SK-N-SH (cell line): Measurements from ENCODE around the gene DAB2IP. TPM values are rescaled to one million over a fixed set of nuclear protein-coding genes. Genes with fewer than 3 reads are reported as not detected.

ENCODE experiments used
- CTCF ChIA-PET: fragments of 300-600, 350-600 bp; formaldehyde crosslinking; extraction: SDS; loops from one replicate; lab custom pipeline; 2021; lab: Yijun Ruan, JAX
- POLR2A ChIA-PET: fragments of 350-600 bp; sonication (Branson Sonifier 250); formaldehyde crosslinking; extraction: SDS; loops from one replicate; lab custom pipeline; 2020; ENCODE audit warnings: antibody characterized with exemption, inconsistent platforms; lab: Yijun Ruan, JAX
- DNase-seq: peaks from one replicate; pipeline ENCODE4 v3.0.0; 2012
- H2AFZ ChIP-seq: fragments of 200-600 bp; sonication (generic); 2 replicates; pipeline ENCODE4 v1.8.1; 2016; ENCODE audit warnings: antibody characterized with exemption, mild to moderate bottlenecking, low read depth
- H3F3A ChIP-seq: fragments of 200-600 bp; sonication (generic); replicated peaks from 2 replicates; pipeline ENCODE3; 2016; ENCODE audit warnings: antibody characterized with exemption, mild to moderate bottlenecking; ENCODE audit not compliant: insufficient read depth
- H3K27ac ChIP-seq, 2 experiments: fragments of 200-500 bp in 1 of 2; fragments of 200-600 bp in 1 of 2; sonication (Bioruptor generic) in 1 of 2; sonication (generic), shearing (Covaris generic) in 1 of 2; 2 replicates each; pipeline versions ENCODE4 v1.5.1 to v1.6.1; 2014 to 2016; ENCODE audit warnings: low read depth in 2 of 2, inconsistent platforms in 1 of 2, low read length in 1 of 2, mild to moderate bottlenecking in 1 of 2, mixed read lengths in 1 of 2
- H3K27me3 ChIP-seq: fragments of 200-600 bp; sonication (generic), shearing (Covaris generic); 2 replicates; pipeline ENCODE4 v1.6.1; 2016; ENCODE audit warnings: mixed run types; ENCODE audit not compliant: insufficient read depth
- H3K36me3 ChIP-seq, 2 experiments: fragments of 200-500 bp in 1 of 2; fragments of 200-600 bp in 1 of 2; sonication (Bioruptor generic) in 1 of 2; sonication (generic) in 1 of 2; replicated peaks in 1 of 2; 2 replicates each; pipeline versions ENCODE3 to v1.5.1; 2014 to 2016; ENCODE audit warnings: low read length in 1 of 2, mild to moderate bottlenecking in 1 of 2; ENCODE audit not compliant: insufficient read depth in 2 of 2, control insufficient read depth in 1 of 2
- H3K4me1 ChIP-seq, 2 experiments: fragments of 200-500 bp in 1 of 2; fragments of 200-600 bp in 1 of 2; sonication (Bioruptor generic) in 1 of 2; sonication (generic), shearing (Covaris generic) in 1 of 2; 2 replicates each; pipeline versions ENCODE4 v1.5.1 to v1.6.1; 2014 to 2016; ENCODE audit warnings: low read depth in 1 of 2, low read length in 1 of 2, mixed run types in 1 of 2; ENCODE audit not compliant: insufficient read depth in 2 of 2, control insufficient read depth in 1 of 2
- H3K4me2 ChIP-seq: fragments of 200-600 bp; sonication (generic), shearing (Covaris generic); 2 replicates; pipeline ENCODE4 v1.6.1; 2017; ENCODE audit warnings: mixed run types
- H3K4me3 ChIP-seq, 2 experiments: fragments of 200-500 bp in 1 of 2; fragments of 200-600 bp in 1 of 2; sonication (Bioruptor generic) in 1 of 2; sonication (generic), shearing (Covaris generic) in 1 of 2; 2 replicates each; pipeline versions ENCODE4 v1.5.1 to v1.8.1; 2014 to 2016; ENCODE audit warnings: low read depth in 2 of 2, inconsistent platforms in 1 of 2, low read length in 1 of 2, mild to moderate bottlenecking in 1 of 2, mixed read lengths in 1 of 2, moderate library complexity in 1 of 2
- H3K79me2 ChIP-seq: fragments of 200-600 bp; sonication (generic); 2 replicates; pipeline ENCODE4 v1.8.1; 2017; ENCODE audit warnings: mild to moderate bottlenecking; ENCODE audit not compliant: insufficient read depth
- H3K9ac ChIP-seq: fragments of 200-600 bp; sonication (generic); 2 replicates; pipeline ENCODE4 v1.6.1; 2017; ENCODE audit warnings: mixed run types
- H3K9me2 ChIP-seq: fragments of 200-600 bp; sonication (generic); 2 replicates; pipeline ENCODE4 v1.6.1; 2017; ENCODE audit warnings: mixed run types
- H3K9me3 ChIP-seq: fragments of 200-600 bp; sonication (generic); 2 replicates; pipeline ENCODE4 v1.6.1; 2017; ENCODE audit warnings: mixed run types, mild to moderate bottlenecking, moderate library complexity
- H4K20me1 ChIP-seq: fragments of 200-600 bp; sonication (generic); 2 replicates; pipeline ENCODE4 v1.6.1; 2017; ENCODE audit warnings: mild to moderate bottlenecking, mixed run types; ENCODE audit not compliant: insufficient read depth
- CHD2 ChIP-seq: fragments of 150-350 bp; IDR thresholded peaks from 2 replicates; pipeline ENCODE4 v1.6.1; 2018; ENCODE audit warnings: low read length; ENCODE audit not compliant: partially characterized antibody
- CTCF ChIP-seq: fragments of 200-600 bp; sonication (generic); IDR thresholded peaks from 2 replicates; pipeline ENCODE4 v1.6.1; 2017; ENCODE audit warnings: antibody characterized with exemption, mild to moderate bottlenecking, moderate library complexity
- FOXJ3 ChIP-seq: sonication (generic); formaldehyde crosslinking; IDR thresholded peaks from 2 replicates; pipeline ENCODE4 v1.5.1; 2020; ENCODE audit warnings: mild to moderate bottlenecking, missing genetic modification reagents
- FOXM1 ChIP-seq: IDR thresholded peaks from 2 replicates; pipeline ENCODE4 v1.4.0; 2012; ENCODE audit warnings: low read depth, mild to moderate bottlenecking
- GABPA ChIP-seq: IDR thresholded peaks from 2 replicates; pipeline ENCODE4 v1.4.0; 2012; ENCODE audit warnings: low read depth, mild to moderate bottlenecking
- IRF3 ChIP-seq: fragments of 150-350 bp; IDR thresholded peaks from 2 replicates; pipeline ENCODE4 v1.6.1; 2016; ENCODE audit warnings: mild to moderate bottlenecking, low read depth, low read length
- JUND ChIP-seq: IDR thresholded peaks from 2 replicates; pipeline ENCODE4 v1.4.0; 2012
- MEF2A ChIP-seq: IDR thresholded peaks from 2 replicates; pipeline ENCODE4 v1.4.0; 2012; ENCODE audit warnings: low read depth, borderline replicate concordance
- REST ChIP-seq: IDR thresholded peaks from 2 replicates; pipeline ENCODE4 v1.6.1; 2012; ENCODE audit warnings: mild to moderate bottlenecking, low read depth, low read length, moderate library complexity
- RFX5 ChIP-seq: IDR thresholded peaks from 2 replicates; pipeline ENCODE4 v1.6.1; 2012; ENCODE audit warnings: mild to moderate bottlenecking, improper control_type of control experiment, low read length
- TAF1 ChIP-seq: IDR thresholded peaks from 2 replicates; pipeline ENCODE4 v1.6.1; 2012; ENCODE audit warnings: low read depth, mild to moderate bottlenecking, low read length, moderate library complexity, borderline replicate concordance
- USF2 ChIP-seq: fragments of 150-350 bp; IDR thresholded peaks from 2 replicates; pipeline ENCODE4 v1.6.1; 2017; ENCODE audit warnings: antibody characterized with exemption, low read length, low read depth, borderline replicate concordance
- YY1 ChIP-seq: IDR thresholded peaks from 2 replicates; pipeline ENCODE4 v1.4.0; 2012; ENCODE audit warnings: low read depth, mild to moderate bottlenecking
- WGBS: methylation state at CpG from one replicate; pipeline ENCODE4 v1.1.6; 2017; ENCODE audit warnings: low lambda C conversion rate; 5-methylcytosine and 5-hydroxymethylcytosine counted together
- polyA plus RNA-seq, 3 experiments: library from polyadenylated mRNA; depleted of rRNA; stranded (reverse); fragments of >200 nt; gene quantifications; 2 replicates each; pipeline ENCODE4 v1.2.3, GENCODE V29; 2012
- TF ChIP-seq, protein P1 (sequence below): IDR thresholded peaks from 2 replicates; pipeline ENCODE4 v1.4.0; 2012; ENCODE audit warnings: low read depth, borderline replicate concordance

Gene DAB2IP
- polyA plus RNA-seq, 1 of the 3 experiments (the other 2 are of a cell fraction): 21.4 TPM

DNA sequence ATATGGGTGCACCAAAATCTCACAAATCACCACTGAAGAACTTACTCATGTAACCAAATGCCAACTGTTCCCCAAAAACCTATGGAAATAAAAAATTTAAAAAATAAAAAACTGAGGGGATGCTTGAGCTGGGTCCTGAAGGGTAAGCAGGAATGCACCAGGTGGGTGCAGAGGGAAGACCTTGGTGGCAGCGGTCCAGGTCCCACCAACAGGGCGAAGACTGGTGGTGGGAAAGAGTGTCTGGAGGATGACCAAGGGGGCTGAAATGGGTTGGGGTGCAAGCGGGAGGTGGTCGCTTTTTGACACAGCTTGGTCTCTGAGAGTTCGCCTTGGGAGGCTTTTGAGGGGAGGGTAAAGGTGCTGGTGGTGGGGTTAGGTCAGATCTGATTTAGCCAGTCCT is 3.3 kb upstream of the DAB2IP start:
- H3K36me3 ChIP-seq: no peaks in the 10 kb centered on the region
- POLR2A ChIA-PET: no interaction called here
- no peaks in the 10 kb centered on the region for H3K79me2 ChIP-seq
- peaks cover 4% of the 10 kb centered on the region; the same call in 1 of the 2 replicates for H4K20me1 ChIP-seq
- H3K9ac ChIP-seq: no peak overlapping the region
- TF ChIP-seq USF2: no peak
- no peak for TF ChIP-seq CTCF
- TF ChIP-seq MEF2A: no peak
- TF ChIP-seq REST: no peak
- no peak for TF ChIP-seq YY1
- TF ChIP-seq RFX5: no peak
- TF ChIP-seq, protein P1, sequence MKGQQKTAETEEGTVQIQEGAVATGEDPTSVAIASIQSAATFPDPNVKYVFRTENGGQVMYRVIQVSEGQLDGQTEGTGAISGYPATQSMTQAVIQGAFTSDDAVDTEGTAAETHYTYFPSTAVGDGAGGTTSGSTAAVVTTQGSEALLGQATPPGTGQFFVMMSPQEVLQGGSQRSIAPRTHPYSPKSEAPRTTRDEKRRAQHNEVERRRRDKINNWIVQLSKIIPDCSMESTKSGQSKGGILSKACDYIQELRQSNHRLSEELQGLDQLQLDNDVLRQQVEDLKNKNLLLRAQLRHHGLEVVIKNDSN: no peak
- H3F3A ChIP-seq: no peaks in the 10 kb centered on the region
- H3K4me1 ChIP-seq: peaks cover 12 to 69% of the 10 kb centered on the region in 2 experiments
- no peak overlapping the region for H2AFZ ChIP-seq
- H3K9me2 ChIP-seq: no peaks in the 10 kb centered on the region
- 100% methylated on average over 2 of the region's 5 CpGs for WGBS
- DNase-seq: no peak
- peak overlapping the region in 1 of 2 experiments; percentile 94; a peak in 1 of 4 replicates for H3K27ac ChIP-seq
- H3K27me3 ChIP-seq: no peaks in the 10 kb centered on the region
- H3K9me3 ChIP-seq: no peaks in the 10 kb centered on the region
- H3K4me2 ChIP-seq: no peak overlapping the region
- no peak overlapping the region for H3K4me3 ChIP-seq
- CTCF ChIA-PET: interaction anchor here (0.6 to 4.5 kb wide), 8 partner anchors 10 to 102 kb away, joined by 3 to 19 read pairs (median 4); no protein-coding TSS in a partner anchor

GRCh38 chr9:121648799-121649198 is 2.6 kb upstream of the DAB2IP start:
- TF ChIP-seq FOXJ3 (CRISPR knock-in tag): no peak
- no peak for TF ChIP-seq GABPA
- TF ChIP-seq CHD2: no peak
- no peak for TF ChIP-seq REST
- TF ChIP-seq JUND: no peak
- TF ChIP-seq TAF1: no peak
- no peak for TF ChIP-seq IRF3
- TF ChIP-seq FOXM1: no peak
- H3K4me1 ChIP-seq: peaks cover 12 to 73% of the 10 kb centered on the region in 2 experiments
- H3F3A ChIP-seq: no peaks in the 10 kb centered on the region
- no peaks in the 10 kb centered on the region for H3K36me3 ChIP-seq
- no peaks in the 10 kb centered on the region for H3K79me2 ChIP-seq
- peaks cover 8% of the 10 kb centered on the region; the same call in 1 of the 2 replicates for H4K20me1 ChIP-seq
- no peak overlapping the region for H3K4me2 ChIP-seq
- no peak overlapping the region for H3K4me3 ChIP-seq
- H3K27ac ChIP-seq: peak overlapping the region in 1 of 2 experiments; percentile 94; a peak in 2 of 4 replicates
- no peaks in the 10 kb centered on the region for H3K9me2 ChIP-seq
- no peak overlapping the region for H2AFZ ChIP-seq
- DNase-seq: no peak
- ChIA-PET POLR2A (no interaction called here), CTCF (interaction anchor here (1.1 to 4.5 kb wide), 9 partner anchors 11 to 103 kb away, joined by 3 to 19 read pairs (median 5); no protein-coding TSS in a partner anchor)
- no peaks in the 10 kb centered on the region for H3K9me3 ChIP-seq
- no peaks in the 10 kb centered on the region for H3K27me3 ChIP-seq
- no peak overlapping the region for H3K9ac ChIP-seq
- 86% methylated on average over 5 of the region's 9 CpGs for WGBS
